ENCODE data around the gene BTNL2. TPM values are rescaled to one million over a fixed set of nuclear protein-coding genes. Genes with fewer than 3 reads are reported as not detected.
"Not testable (repeated sequence)": the region's sequence is repeated elsewhere in the genome, so short reads cannot be mapped to it uniquely, and the experiment has no call there.

The BTNL2 gene, protein sequence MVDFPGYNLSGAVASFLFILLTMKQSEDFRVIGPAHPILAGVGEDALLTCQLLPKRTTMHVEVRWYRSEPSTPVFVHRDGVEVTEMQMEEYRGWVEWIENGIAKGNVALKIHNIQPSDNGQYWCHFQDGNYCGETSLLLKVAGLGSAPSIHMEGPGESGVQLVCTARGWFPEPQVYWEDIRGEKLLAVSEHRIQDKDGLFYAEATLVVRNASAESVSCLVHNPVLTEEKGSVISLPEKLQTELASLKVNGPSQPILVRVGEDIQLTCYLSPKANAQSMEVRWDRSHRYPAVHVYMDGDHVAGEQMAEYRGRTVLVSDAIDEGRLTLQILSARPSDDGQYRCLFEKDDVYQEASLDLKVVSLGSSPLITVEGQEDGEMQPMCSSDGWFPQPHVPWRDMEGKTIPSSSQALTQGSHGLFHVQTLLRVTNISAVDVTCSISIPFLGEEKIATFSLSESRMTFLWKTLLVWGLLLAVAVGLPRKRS
- not detected in 2 replicates for total RNA-seq (2014; rRNA removed; shearing (Covaris generic))

DNA sequence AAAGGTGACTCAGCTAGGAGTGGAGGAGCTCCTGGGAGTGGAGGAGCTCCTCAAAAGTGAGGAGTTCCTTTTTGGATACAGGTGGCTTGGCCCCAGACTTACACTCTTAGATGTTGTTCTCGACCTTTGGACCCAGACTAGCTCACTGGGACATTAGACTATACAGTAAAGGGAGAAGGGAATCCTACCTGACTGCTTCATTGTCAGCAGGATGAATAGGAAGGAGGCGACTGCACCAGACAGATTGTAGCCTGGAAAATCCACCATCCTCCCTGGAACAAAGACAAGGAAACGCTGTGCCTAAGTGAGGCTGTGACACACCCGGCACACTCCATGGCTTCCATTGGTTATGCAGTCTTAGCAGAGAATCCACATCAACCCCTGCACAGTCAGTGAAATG, at the start of gene BTNL2:
Gene BTNL2 (minus strand): TSS at position 325 of the 400 bp plus-strand sequence. CDS start 58 bp downstream, at position 267.
- DNase-seq (ENCODE audit: low read depth): no peak

DNA sequence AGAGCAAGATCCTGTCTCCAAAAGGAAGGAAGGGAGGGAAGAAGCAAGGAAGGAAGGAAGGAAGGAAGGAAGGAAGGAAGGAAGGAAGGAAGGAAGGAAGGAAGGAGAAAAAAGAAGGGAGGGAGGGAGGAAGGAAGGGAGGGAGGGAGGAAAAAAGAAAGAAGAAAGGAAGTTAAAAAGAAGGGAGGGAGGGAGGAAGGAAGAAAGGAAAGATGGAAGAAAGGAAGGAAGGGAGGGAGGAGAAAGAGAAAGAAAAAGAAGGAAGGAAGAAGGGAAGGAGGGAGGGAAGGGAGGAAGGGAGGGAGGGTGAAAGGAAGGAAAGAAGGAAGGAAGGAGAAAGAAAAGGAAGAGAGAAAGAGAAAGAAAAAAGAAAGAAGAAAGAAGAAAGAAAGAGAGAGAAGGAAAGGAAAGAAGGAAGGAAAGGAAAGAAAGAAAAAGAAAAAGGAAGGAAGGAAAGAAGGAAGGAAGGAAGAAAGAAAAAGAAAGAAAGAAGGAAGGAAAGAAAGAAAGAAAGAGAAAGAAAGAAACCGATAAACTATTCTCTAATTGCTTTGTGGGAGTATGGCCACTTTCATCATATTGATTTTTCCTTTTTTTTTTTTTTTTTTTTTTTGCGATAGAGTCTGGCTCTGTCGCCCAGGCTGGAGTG, 42.2 kb upstream of the BTNL2 start:
- DNase-seq (ENCODE audit: low read depth): no peak

DNA sequence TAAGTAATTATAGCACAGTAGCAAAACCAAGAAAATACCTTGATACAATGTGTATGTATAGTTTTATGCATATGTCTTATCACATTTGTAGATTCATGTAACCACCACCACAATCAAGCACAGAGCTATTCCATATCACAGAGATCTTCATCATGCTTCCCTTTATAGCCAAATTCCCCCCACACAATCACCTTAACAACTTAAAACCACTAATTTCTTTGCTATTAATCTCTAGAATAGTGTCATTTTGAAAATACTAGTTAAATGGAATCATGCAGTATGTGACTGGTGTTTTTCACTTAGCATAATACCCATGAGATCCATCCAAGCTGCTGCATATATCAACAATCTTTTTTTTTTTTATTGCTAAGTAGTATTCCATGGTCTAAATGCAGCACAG, 41.0 kb upstream of the BTNL2 start:
- DNase-seq (ENCODE audit: low read depth): no peak

DNA sequence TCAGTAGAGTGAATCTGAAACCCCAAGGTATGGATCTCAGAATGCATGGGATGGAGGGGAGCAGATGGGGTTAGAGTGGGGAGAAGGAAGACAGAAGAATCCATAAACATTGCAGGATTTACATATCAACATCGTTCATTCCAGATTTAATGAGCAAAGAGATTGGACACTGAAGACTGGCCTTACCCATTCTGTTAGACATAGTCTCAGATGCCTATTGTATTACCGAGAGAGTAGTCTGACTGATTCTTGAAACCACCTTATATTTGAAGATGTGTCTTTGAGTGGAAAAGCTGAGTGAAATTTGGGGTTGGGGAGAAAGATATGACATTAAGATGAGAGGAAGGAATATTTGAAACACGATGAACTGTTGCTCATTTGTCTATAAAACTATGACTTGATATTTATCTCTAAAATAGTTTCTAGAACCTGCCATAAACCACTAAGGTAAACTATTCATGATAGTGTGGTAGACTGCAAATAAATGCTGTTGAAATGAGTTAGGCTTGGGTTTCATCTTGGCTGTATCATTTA, 38.4 kb upstream of the BTNL2 start:
- DNase-seq (ENCODE audit: low read depth): no peak

DNA sequence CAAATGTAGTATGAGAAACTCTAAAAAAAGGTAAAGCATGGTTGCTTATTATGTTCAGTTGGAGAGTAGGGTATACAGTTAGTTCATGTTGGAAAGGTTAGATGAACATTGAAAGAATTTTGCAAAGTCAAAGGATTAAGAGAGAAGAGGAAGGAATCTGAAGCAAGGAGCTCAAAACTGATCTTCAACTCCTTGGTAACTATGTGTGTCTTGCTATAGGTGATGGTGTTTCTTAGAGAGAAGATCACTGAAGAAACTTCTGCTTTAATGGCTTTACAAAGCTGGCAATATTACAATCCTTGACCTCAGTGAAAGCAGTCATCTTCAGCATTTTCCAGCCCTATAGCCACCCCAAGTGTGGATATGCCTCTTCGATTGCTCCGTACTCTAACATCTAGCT, 37.5 kb upstream of the BTNL2 start:
- DNase-seq (ENCODE audit: low read depth): no peak

DNA sequence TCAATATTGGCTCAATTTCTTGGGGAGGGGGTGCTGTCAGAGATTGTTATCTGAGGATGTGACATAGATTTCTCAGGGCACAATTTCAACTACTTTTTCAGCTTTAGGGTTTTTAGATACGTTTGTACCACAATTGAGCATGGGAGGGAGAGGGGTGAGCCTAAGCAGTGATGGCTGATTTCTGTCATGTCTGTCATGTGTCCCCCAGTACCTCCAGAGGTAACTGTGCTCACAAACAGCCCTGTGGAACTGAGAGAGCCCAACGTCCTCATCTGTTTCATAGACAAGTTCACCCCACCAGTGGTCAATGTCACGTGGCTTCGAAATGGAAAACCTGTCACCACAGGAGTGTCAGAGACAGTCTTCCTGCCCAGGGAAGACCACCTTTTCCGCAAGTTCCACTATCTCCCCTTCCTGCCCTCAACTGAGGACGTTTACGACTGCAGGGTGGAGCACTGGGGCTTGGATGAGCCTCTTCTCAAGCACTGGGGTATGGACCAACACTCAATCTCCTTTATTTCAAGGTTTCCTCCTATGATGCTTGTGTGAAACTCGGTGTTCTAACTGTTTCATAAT, 36.1 kb upstream of the BTNL2 start:
- DNase-seq (ENCODE audit: low read depth): no peak

DNA sequence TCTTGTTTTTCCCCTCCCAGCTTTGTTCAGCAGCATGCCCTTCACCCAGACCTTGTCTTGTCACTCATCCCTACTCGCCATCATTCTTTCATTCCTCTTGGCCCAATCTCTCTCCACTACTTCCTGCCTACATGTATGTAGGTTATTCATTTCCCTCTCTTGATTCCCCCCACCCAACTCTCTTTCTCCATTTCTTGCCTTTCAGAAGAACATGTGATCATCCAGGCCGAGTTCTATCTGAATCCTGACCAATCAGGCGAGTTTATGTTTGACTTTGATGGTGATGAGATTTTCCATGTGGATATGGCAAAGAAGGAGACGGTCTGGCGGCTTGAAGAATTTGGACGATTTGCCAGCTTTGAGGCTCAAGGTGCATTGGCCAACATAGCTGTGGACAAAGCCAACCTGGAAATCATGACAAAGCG, 35.3 kb upstream of the BTNL2 start:
- no peak for DNase-seq (ENCODE audit: low read depth)

DNA sequence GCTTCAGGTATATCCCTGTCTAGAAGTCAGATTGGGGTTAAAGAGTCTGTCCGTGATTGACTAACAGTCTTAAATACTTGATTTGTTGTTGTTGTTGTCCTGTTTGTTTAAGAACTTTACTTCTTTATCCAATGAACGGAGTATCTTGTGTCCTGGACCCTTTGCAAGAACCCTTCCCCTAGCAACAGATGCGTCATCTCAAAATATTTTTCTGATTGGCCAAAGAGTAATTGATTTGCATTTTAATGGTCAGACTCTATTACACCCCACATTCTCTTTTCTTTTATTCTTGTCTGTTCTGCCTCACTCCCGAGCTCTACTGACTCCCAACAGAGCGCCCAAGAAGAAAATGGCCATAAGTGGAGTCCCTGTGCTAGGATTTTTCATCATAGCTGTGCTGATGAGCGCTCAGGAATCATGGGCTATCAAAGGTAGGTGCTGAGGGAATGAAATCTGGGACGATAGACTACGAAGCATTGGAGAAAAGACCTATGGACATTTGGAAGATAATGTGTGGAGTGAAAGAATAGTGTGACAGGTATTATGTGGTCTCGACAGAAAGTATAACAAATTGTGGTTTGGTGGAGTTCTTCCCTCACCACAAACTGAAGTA, 32.7 kb upstream of the BTNL2 start, which contains the start of gene HLA-DRA:
Gene HLA-DRA (plus strand): TSS at position 286 of the 613 bp plus-strand sequence. CDS start 64 bp downstream, at position 350.
- DNase-seq (ENCODE audit: low read depth): peak; percentile 61

DNA sequence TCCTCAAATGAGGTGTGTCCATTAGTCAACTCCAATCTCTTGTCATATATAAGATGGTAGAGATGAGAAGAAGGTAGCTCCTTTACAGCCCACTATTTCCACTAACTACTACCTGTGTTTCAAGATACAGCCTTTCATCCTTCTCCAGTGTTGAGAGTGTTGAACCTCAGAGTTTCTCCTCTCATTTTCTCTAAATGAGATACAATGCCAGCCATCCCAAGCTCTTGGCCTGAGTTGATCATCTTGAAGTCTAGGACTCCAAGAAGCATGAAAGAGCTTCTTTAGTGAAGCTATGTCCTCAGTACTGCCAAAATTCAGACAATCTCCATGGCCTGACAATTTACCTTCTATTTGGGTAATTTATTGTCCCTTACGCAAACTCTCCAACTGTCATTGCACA, 32.2 kb upstream of the BTNL2 start:
- DNase-seq (ENCODE audit: low read depth): no peak

DNA sequence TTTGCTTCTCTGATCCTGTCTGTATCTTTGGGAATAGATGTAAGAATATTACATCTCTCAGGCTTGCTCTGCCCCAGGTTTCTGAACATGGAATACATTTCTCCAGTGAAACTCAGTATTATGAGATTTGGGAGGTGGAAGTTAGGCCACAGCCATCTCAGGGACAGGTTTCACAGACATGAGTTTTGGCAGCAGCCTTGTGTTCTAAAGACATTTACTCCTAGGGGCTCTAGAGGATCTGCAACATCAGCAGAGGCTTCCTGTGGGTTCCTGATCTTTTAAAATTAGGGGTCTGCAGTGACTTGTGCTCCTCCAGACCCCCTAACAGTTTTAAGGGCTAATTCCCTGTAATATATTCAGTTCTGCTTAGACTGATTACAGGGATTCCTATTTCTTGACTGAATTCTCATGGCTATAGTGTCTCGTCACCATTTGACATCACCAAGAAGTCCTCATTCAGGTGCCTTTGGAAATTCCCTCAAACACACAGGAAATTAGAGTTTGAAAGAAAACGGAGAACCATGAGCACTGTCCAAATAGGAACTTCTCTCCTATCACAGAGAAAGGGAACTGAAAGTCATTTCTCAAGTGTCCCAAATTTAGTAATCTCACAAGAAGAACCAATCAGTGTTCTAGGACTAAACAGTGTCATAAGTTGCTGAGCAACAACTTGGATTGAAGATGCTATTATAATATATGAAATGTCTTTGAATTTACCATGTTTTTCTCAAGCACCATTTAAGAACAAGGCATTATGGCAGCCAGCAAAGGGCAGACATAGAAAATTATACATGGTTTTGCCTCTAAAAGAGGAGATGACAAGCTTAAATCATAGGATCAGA, 30.2 kb upstream of the BTNL2 start:
- no peak for DNase-seq (ENCODE audit: low read depth)

DNA sequence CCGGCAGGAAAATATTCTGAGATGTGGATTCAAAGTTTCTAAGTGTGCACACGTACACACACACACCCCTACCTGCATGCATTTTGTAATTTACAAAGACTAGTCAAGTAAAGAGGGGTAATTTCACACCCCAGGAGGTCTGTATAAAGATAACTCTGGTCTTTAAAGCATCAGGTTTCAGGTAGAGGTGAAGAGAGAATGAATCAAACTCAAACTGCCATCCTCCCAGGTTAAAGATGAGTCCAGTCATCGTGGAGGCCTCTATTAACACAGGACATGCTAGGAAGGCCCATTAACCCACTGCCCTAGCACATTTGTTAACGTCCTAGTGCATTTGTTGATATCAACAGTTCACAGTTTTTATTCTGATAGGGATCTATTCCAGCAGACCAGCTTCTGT, 29.2 kb upstream of the BTNL2 start:
- DNase-seq (ENCODE audit: low read depth): no peak

DNA sequence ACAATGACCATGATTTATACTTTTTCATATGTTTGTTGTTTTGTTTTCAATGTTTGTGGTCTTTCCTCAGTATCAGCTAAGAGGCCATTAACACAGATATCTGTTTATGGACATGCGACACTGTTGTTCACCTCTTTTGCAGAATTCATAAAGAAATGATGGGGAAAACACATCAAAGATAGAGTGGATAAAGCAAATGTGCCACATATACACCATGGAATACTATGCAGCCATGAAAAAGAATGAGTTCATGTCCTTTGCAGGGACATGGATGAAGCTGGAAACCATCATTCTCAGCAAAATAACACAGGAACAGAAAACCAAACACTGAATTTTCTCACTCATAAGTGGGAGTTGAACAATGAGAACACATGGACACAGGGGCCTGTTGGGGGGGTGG, 27.0 kb upstream of the BTNL2 start:
- not testable (repeated sequence) for DNase-seq (ENCODE audit: low read depth)

DNA sequence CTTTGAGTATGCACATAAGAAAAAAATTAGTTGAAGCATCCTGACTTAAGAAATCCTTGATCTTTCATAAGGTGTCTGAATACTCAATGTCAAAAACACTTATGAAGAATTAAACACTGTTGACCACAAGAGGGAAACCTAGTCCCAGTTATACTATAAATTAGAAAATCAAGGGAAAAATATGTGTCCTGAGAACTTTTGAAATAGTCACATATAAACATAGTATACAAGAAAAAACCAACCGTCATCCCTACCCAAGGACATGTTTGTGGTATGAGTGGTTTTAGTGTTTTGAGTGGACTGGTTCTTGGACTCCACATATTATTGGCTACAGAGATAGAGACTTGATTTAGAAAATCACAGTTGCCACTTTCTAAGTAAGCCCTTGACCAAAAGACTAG, 25.1 kb upstream of the BTNL2 start:
- peak; percentile 15 for DNase-seq (ENCODE audit: low read depth)

DNA sequence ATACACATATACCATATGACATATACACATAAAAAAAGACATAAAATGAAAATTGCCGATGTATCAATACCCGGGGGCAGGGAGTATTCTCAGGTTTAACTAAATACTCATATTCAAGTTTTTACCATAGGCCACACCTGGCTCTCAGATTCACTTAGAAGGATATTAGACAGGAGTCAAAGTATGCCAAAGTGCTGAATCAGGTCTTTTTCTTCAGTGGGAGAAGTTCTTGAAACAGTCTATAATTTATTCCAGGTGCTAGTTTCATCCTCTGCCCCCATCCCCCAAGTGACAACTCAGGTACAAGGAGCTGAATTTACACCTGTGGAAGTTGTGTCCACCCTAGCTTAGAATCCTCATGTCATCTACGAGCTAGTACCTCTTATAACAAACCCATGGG, 24.2 kb upstream of the BTNL2 start:
- DNase-seq (ENCODE audit: low read depth): no peak

DNA sequence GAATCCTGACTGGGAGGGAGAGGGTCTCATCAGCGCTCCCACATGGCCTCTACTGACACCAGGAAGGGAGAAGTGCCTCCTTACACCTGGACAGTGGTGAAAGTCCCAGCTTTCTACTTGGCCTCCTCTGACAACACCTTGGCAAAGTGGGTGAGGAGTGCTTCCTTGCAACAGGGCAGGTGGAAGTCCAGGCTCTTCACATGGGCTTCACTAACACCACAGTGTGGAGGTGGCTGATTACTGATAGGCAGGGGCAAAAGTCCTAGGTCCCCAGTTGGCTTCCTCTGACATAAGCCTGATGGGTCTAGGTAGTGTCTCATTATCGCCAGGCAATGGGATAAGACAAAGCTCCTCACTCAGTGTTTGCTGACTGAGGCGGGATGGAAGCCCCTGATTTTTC, 23.2 kb upstream of the BTNL2 start:
- no peak for DNase-seq (ENCODE audit: low read depth)

DNA sequence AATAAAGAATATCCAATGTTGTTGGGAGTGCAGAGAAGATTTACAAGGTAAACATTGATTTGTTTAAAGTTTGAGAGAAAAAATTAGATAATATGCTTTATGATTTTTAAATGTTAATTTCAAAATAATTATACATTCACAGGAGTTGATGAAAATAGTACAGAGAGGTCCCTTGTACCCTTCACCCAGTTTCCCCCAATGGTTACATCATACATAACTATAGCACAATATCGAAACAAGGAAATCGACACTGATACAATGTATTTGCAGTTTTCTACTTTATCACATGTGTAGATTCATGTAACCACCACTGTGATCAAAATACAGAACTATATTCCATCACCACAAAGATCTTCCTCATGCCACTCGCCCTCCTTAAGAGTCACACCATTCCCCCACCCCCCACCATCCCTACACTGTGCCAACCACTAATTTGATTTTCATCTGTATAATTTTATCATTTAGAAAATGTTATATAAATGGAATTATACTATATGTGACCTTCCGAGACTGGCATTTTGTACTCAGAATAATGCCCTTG, 21.0 kb upstream of the BTNL2 start:
- DNase-seq (ENCODE audit: low read depth): no peak

DNA sequence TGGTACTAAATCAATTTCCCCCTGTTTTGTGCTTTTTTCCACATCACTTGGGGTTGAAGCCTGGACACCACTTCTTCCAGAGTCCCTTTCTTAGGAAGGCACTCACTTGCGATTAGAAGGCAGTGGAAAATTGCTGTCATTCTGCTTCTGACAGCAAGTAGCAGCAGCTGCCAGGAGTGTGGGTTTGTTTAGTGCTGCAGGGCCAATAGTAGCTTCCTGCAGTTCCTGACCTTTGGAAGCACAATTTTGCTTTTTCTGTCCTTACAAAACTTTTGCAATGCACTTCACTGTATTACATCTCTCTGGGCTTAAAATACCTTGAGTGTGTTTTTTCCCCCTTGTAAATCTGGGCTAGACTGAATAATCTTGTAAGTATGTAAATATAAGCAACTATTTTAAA, 20.2 kb upstream of the BTNL2 start:
- DNase-seq (ENCODE audit: low read depth): no peak

DNA sequence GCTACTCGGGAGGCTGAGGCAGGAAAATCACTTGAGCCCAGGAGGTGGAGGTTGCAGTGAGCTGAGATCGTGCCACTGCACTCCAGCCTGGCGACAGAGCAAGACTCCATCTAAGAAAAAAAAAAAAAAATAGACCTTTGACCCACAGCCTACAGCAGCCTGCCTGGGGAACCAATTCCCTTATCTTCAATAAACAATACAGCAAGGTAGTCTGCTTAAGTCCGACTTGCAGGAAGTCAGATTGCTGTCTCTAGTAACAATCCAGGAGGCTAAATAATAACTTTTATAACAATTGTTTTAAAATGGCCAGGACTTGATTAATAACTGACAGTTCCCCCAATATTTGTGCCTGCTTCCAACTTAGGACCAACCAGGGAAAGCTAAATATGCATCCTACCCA, 19.4 kb upstream of the BTNL2 start:
- DNase-seq (ENCODE audit: low read depth): no peak

DNA sequence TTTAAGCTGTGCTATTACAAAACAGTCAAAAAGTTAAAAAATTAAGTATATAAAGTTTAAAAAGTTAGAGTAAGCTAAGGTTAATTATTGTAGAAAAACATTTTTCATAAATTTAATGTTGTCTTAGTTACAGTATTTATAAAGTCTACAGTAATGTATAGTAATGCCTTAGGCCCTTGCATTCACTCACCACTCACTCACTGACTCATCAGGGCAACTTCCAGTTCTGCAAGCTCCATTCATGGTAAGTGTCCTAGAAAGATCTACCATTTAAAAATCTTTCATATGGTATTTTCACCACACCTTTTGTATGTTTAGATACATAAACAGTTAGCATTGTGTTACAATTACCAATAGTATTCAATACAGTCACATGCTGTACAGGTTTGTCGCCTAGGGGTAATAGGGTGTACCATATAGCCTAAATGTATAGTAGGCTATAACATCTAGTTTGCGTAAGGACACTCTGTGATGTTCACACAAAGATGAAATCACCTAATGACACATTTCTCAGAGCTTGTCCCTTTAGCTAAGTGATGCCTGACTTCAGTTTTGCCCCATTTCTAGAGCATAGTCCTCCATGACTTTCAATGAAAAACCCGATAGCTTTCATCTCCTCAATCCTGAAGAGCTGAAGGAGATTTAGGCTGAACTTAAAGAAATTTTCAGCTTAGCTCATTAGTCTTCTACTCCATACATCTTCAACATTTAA, 17.8 kb upstream of the BTNL2 start:
- no peak for DNase-seq (ENCODE audit: low read depth)

DNA sequence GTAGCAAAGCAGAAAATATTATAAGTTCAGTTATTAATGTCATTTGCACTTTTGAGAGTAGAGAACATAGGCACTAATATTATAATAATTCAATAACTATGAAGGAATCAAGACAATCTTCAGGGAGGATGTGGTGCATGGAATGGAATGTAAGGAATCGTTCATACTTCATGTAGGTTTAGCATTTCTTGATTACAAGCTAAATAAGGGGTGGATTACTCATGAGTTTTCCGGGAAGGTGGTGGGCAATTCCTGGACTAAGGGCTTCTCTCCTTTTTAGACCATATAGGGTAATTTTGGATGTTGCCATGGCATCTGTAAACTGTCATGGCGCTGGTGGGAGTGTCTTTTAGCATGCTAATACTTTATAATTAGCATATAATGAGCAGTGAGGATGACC, 9.1 kb upstream of the BTNL2 start:
- DNase-seq (ENCODE audit: low read depth): peak; percentile 28
